ENCODE measurements around the gene PAPPA. TPM values are rescaled to one million over a fixed set of nuclear protein-coding genes. Genes with fewer than 3 reads are reported as not detected.

PAPPA gene
- total RNA-seq, 2 donors from 2014 or later: 7.4 to 17.4 TPM

DNA sequence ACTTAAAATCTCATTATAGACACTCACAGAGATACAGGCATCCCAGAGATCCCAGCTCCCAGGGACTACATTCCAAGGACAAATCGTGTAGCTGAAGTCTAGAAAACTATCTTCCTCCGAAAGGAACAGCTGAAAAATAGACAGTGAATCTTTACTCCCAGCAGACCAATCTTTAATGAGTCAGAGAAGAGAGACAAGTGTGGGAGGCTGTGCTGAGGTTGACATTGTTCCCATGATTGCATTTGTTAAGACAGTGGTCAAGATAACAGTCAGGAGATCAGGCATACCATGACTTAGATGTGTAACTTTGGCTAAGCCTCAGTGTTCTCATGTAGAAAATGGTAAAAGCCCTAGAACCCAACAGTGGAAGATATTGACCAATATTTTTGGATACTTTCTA is 120.7 kb downstream of the PAPPA start:
- no peak for ATAC-seq (ENCODE audit: insufficient number of reproducible peaks, low FRiP score, low read depth)
- H3K27ac ChIP-seq: no peak overlapping the region
- TF ChIP-seq, protein P1, sequence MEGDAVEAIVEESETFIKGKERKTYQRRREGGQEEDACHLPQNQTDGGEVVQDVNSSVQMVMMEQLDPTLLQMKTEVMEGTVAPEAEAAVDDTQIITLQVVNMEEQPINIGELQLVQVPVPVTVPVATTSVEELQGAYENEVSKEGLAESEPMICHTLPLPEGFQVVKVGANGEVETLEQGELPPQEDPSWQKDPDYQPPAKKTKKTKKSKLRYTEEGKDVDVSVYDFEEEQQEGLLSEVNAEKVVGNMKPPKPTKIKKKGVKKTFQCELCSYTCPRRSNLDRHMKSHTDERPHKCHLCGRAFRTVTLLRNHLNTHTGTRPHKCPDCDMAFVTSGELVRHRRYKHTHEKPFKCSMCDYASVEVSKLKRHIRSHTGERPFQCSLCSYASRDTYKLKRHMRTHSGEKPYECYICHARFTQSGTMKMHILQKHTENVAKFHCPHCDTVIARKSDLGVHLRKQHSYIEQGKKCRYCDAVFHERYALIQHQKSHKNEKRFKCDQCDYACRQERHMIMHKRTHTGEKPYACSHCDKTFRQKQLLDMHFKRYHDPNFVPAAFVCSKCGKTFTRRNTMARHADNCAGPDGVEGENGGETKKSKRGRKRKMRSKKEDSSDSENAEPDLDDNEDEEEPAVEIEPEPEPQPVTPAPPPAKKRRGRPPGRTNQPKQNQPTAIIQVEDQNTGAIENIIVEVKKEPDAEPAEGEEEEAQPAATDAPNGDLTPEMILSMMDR (IDR thresholded peaks at IDR 0.05): no peak

GRCh38 chr9:116275418-116276195 is 122.0 kb downstream of the PAPPA start:
- Histone ChIP-seq H3K4me1 (ENCODE audit: control insufficient read depth in 1 of 2, low read depth in 2 of 2) (no peaks in the 10 kb centered on the region), H3K9me3 (no peaks in the 10 kb centered on the region), H3K27ac (no peak overlapping the region), H3K36me3 (no peaks in the 10 kb centered on the region), H3K27me3 (replicated peaks; ENCODE audit: insufficient read depth) (no peaks in the 10 kb centered on the region), H3K4me3 (no peak overlapping the region)
- ATAC-seq (ENCODE audit: insufficient number of reproducible peaks, low FRiP score, low read depth): no peak
- TF ChIP-seq, protein P1 (IDR thresholded peaks at IDR 0.05): no peak
- DNase-seq (ENCODE audit: low spot score): no peak

More for the DNA sequence above, 120.7 kb downstream of the PAPPA start:
- no peak overlapping the region for H3K4me3 ChIP-seq
- no peaks in the 10 kb centered on the region for H3K27me3 ChIP-seq (replicated peaks; ENCODE audit: insufficient read depth)
- no peaks in the 10 kb centered on the region for H3K9me3 ChIP-seq
- DNase-seq (ENCODE audit: low spot score): no peak
- no peaks in the 10 kb centered on the region for H3K36me3 ChIP-seq
- no peaks in the 10 kb centered on the region for H3K4me1 ChIP-seq (ENCODE audit: control insufficient read depth in 1 of 2, low read depth in 2 of 2)

DNA sequence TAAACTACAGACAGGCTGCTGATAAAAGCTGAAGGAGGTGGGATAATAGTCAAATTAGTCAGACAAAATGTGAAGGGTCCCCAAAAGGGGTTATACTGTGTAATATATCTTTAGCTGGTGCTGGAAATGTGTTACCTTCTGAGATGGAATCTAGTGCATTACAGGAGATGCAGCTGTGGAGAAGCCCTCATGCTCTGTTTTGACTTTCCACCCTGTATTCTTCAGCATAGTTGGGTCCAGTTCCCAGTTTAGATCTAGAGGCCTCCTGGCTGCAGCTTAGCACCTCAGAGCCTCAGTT is 122.6 kb downstream of the PAPPA start:
- Histone ChIP-seq H3K4me1 (ENCODE audit: control insufficient read depth in 1 of 2, low read depth in 2 of 2) (no peaks in the 10 kb centered on the region), H3K4me3 (no peak overlapping the region), H3K9me3 (no peaks in the 10 kb centered on the region), H3K27me3 (replicated peaks; ENCODE audit: insufficient read depth) (no peaks in the 10 kb centered on the region), H3K27ac (no peak overlapping the region), H3K36me3 (no peaks in the 10 kb centered on the region)
- DNase-seq (ENCODE audit: low spot score) (no peak), ATAC-seq (ENCODE audit: insufficient number of reproducible peaks, low FRiP score, low read depth) (no peak)
- TF ChIP-seq, protein P1 (IDR thresholded peaks at IDR 0.05): no peak

DNA sequence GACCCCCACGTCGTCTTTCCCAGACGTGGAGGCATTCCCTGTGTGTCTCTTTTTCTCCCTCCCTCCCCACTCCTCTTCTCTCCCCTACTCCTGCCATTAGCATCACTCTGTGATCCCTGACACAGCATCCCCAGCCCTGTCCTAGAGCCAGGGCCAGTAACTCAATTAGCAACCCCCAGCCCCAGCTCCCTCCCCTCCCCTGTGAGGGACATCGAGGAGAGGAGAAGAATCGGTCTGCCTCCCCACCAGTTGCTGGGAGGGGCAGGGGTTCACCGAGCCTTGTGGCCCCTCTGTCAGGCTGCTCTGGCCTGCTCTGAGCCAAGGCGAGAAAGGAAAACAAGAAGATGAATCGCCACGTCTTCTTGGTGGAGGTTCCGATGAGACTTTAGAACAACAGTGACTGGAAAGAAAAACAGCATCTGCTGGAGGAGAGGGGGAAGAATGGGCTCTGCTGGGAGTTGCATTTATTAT is 123.1 kb downstream of the PAPPA start:
- TF ChIP-seq, protein P1 (IDR thresholded peaks at IDR 0.05): no peak
- Histone ChIP-seq H3K36me3 (no peaks in the 10 kb centered on the region), H3K4me1 (ENCODE audit: control insufficient read depth in 1 of 2, low read depth in 2 of 2) (no peaks in the 10 kb centered on the region), H3K27me3 (replicated peaks; ENCODE audit: insufficient read depth) (no peaks in the 10 kb centered on the region), H3K4me3 (no peak overlapping the region), H3K27ac (no peak overlapping the region), H3K9me3 (no peaks in the 10 kb centered on the region)
- DNase-seq (ENCODE audit: low spot score) (no peak), ATAC-seq (ENCODE audit: insufficient number of reproducible peaks, low FRiP score, low read depth) (no peak)

- TF ChIP-seq, protein P1 (IDR thresholded peaks at IDR 0.05): no peak
These were observed 124.7 kb downstream of the PAPPA start for GRCh38 chr9:116278326-116278725.

More at GRCh38 chr9:116278326-116278725, 124.7 kb downstream of the PAPPA start:
- no peaks in the 10 kb centered on the region for H3K27me3 ChIP-seq (replicated peaks; ENCODE audit: insufficient read depth)
- H3K4me3 ChIP-seq: no peak overlapping the region
- no peak for ATAC-seq (ENCODE audit: insufficient number of reproducible peaks, low FRiP score, low read depth)
- DNase-seq (ENCODE audit: low spot score): no peak
- no peaks in the 10 kb centered on the region for H3K9me3 ChIP-seq
- H3K27ac ChIP-seq: no peak overlapping the region
- no peaks in the 10 kb centered on the region for H3K4me1 ChIP-seq (ENCODE audit: control insufficient read depth in 1 of 2, low read depth in 2 of 2)
- H3K36me3 ChIP-seq: no peaks in the 10 kb centered on the region

Measured in thoracic aorta (tissue), 2 donors.